Medulla oblongata (tissue), 1 donor: ENCODE data around the gene IGF2BP2.
"Not testable (repeated sequence)": the region's sequence is repeated elsewhere in the genome, so short reads cannot be mapped to it uniquely, and the experiment has no call there.

Experiments used
- DNase-seq: peaks from one replicate; pipeline ENCODE4 v3.0.0-alpha.2; 2015; ENCODE audit errors: extremely low spot score

Gene IGF2BP2

DNA sequence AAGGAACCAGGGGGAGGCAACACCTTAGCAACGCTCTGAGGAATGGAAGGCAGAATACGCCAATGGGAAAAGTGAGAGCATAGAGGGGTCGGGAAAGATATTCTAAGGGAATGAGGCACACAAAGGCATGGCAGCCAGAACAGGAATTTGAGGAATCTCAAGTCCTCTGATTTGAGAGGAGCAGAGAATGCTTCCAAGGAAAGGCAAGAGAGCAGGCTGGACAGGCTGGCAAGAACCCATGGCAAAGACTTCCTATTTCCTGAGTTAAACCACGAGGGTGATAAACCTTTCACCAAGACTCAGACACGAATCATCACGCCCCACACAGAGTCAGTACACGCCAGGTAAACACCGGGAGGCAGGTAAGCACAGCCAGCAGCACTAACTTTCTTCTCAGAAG, 109.8 kb downstream of the IGF2BP2 start:
- DNase-seq = no peak

GRCh38 chr3:185714085-185714484, 110.8 kb downstream of the IGF2BP2 start:
- DNase-seq = no peak

- no peak for DNase-seq
Measured at GRCh38 chr3:185713015-185713414, 111.8 kb downstream of the IGF2BP2 start.

DNA sequence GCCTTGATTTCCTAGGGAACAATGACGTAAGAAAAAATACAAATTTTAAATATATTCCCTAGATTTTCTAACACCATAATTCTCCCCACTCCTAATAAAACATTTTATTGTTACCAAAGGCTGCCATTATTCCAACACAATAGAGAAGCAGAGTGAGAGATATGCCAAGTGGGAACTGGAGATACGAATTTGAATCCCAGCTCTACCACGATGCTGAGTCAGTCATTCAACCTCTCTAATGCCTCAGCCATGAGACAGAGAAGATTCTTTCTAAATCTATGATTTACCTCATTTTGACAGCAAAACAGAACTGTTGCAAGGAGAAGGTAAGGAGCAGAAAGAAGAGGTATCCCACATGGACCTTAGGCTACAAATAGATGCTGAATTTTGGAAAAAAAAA, 112.5 kb downstream of the IGF2BP2 start:
- no peak for DNase-seq

- no peak for DNase-seq
Measured at GRCh38 chr3:185711255-185711870, 113.5 kb downstream of the IGF2BP2 start.

DNA sequence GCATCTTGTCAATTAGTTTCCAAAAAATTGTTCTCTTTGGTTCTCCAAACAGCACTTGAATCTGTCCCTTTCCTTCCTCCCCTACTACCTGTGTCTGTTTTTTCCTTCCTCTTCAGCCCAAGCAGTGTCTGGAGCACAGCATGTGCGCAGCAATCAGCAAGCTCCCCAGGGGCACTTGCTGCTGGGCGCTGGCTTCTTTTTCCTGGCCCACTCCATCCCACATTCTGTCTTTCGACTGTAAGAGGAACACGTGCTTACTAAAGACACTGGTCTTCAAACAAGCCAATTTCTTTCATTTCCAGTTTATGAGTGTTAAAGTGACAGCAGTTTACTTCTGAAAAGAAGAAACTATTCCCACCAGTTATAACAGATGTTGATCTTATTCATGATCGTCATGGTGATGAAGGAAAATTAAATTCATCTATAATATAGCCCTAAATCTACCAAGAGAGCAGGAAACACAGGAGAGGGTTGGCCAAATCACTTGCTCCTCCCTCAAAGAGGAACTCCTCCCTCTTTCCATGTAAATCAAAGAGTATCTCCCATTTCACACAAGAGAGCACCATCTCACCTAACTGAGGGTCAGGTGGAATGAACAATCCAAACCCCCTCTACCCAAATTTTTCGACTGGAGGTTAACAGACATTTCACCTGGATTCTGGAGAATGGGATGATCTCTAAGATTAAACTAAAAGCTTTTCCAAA, 115.4 kb downstream of the IGF2BP2 start:
- no peak for DNase-seq

- no peak for DNase-seq
Measured at GRCh38 chr3:185708392-185708791, 116.5 kb downstream of the IGF2BP2 start.

DNA sequence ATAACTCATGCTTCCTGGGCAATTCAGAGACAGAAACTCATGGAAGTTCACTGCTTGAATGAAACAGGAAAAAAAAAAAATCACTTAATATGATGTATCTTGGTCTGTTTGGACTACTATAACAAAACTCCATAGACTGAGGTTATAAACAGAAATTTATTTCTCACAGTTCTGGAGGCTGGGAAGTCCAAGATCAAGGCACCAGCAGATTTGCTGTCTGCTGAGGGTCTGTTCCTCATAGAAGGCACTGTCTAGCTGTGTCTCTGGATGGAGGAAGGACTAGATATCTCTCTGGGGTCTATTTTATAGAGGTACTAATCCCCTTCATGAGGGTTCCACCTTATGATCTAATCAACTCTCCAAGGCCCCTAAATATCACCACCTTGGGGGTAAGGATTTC, 119.3 kb downstream of the IGF2BP2 start:
- no peak for DNase-seq

GRCh38 chr3:185702262-185703225, 122.3 kb downstream of the IGF2BP2 start:
- DNase-seq = no peak

GRCh38 chr3:185701611-185702261, 123.1 kb downstream of the IGF2BP2 start:
- no peak for DNase-seq

DNA sequence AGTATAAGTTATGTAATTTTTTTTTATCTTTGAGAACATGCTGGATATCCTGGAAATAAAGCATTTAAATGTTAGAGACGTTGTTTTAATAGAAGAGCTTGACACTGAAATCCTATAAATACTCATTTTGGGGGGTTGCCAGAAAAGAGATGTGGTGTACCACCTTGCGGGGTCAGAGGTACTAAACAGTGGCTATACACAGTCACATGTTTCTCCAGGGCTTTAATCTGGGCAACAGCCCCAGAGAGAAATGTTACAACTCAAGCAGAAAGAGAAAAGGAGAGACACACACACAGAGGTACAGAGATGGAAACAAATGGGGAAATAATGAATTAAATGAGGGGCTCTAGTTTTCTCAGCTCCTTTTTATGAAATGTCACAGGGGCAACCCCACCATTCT, 124.9 kb downstream of the IGF2BP2 start:
- DNase-seq = no peak

GRCh38 chr3:185697228-185697627, 127.6 kb downstream of the IGF2BP2 start:
- DNase-seq = not testable (repeated sequence)

DNA sequence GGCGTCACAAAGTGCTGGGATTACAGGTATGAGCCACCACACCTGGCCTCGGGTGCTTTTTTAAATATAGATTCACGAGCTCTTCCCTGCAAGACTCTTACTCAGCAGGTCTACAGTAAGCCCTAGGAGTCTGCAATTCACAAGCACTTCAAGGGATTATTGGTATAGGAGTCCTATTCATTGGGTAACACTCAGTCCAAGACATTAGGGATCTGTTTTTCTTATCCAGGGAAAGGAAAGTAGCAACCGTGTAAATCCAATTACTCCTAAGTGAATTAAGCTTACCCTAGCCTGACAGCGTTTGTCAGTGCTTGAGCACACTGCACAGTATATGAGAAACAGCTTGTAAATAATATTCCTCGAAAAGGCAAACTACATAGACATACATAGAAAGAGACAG, 128.8 kb downstream of the IGF2BP2 start:
- DNase-seq = no peak

- DNase-seq = no peak
Measured at GRCh38 chr3:185693985-185694653, 130.7 kb downstream of the IGF2BP2 start.

- DNase-seq = no peak
Measured at GRCh38 chr3:185691622-185692021, 133.2 kb downstream of the IGF2BP2 start.

GRCh38 chr3:185687271-185687878, 137.5 kb downstream of the IGF2BP2 start:
- DNase-seq = no peak

- no peak for DNase-seq
Measured at GRCh38 chr3:185685231-185686035, 139.4 kb downstream of the IGF2BP2 start.

DNA sequence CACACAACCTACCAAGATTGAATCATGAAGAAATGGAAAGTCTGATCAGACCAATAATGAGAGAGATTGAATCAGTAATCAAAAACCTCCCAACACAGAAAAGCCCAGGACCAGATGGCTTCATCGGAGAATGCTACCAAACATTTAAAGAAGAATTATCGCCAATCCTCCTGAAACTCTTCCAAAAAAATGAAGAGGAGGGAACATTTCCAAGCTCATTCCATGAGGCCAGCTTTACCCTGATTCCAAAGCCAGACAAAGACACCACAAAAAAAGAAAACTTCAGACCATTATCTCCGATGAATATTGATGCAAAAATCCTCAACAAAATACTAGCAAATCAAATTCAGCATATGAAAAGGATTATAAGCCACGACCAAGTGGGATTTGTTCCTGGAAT, 144.6 kb downstream of the IGF2BP2 start:
- DNase-seq = no peak

- no peak for DNase-seq
Measured at GRCh38 chr3:185678027-185678426, 146.8 kb downstream of the IGF2BP2 start.
